BJ (cell line): ENCODE results near the gene ANKRD11. TPM values are rescaled to one million over a fixed set of nuclear protein-coding genes. Genes with fewer than 3 reads are reported as not detected.
A peak's percentile ranks its signal among the peaks of the same experiment; 100 is the strongest.
"Not testable (repeated sequence)": the region's sequence is repeated elsewhere in the genome, so short reads cannot be mapped to it uniquely, and the experiment has no call there.

Experiments
- CTCF ChIA-PET: fragments of 350-600 bp; formaldehyde crosslinking; extraction: SDS; loops from one replicate; lab custom pipeline; 2021; ENCODE audit warnings: antibody characterized with exemption, inconsistent platforms; lab: Yijun Ruan, JAX
- POLR2A ChIA-PET: fragments of 300-600 bp; sonication (Branson Sonifier 250); formaldehyde crosslinking; extraction: SDS; loops from one replicate; lab custom pipeline; 2021; ENCODE audit warnings: antibody characterized with exemption; lab: Charles Lee
- DNase-seq: peaks from one replicate; pipeline ENCODE4 v3.0.0-alpha.2; 2011; ENCODE audit warnings: low read depth
- H3K27me3 ChIP-seq: 2 replicates; pipeline ENCODE4 v1.6.0; 2011; ENCODE audit warnings: low read length; ENCODE audit not compliant: control insufficient read depth, insufficient read depth
- H3K36me3 ChIP-seq: 2 replicates; pipeline ENCODE4 v1.5.1; 2011; ENCODE audit warnings: low read length; ENCODE audit not compliant: control insufficient read depth, insufficient read depth
- H3K4me3 ChIP-seq: 2 replicates; pipeline ENCODE4 v1.5.1; 2011; ENCODE audit warnings: low read depth, mild to moderate bottlenecking, control low read depth, low read length
- CTCF ChIP-seq: IDR thresholded peaks from 2 replicates; pipeline ENCODE4 v1.5.1; 2011; ENCODE audit warnings: low read depth, mild to moderate bottlenecking, control low read depth, inconsistent platforms, low read length, moderate library complexity; ENCODE audit not compliant: insufficient read depth
- polyA plus RNA-seq: library from polyadenylated mRNA; depleted of rRNA; stranded (reverse); fragments of >200 nt; gene quantifications from 2 replicates; pipeline ENCODE4 v1.2.3, GENCODE V29; 2011

The ANKRD11 gene
- polyA plus RNA-seq, 1 experiment: 61.8 TPM

- CTCF ChIA-PET: no interaction called here
- POLR2A ChIA-PET: no interaction called here
- TF ChIP-seq CTCF: no peak
These were observed 33.9 kb downstream of the ANKRD11 start for GRCh38 chr16:89456419-89456959.

GRCh38 chr16:89455692-89456091, 34.7 kb downstream of the ANKRD11 start:
- POLR2A ChIA-PET: no interaction called here
- H3K36me3 ChIP-seq: peaks cover 1% of the 10 kb centered on the region; the same call in 1 of the 2 replicates
- H3K4me3 ChIP-seq: no peak overlapping the region
- no peak for TF ChIP-seq CTCF
- no peaks in the 10 kb centered on the region for H3K27me3 ChIP-seq
- CTCF ChIA-PET: interaction anchor here (0.8 kb wide), 1 partner anchor 9 kb away, joined by 3 read pairs; no protein-coding TSS in a partner anchor
- no peak for DNase-seq

More at GRCh38 chr16:89456419-89456959, 33.9 kb downstream of the ANKRD11 start:
- no peak for DNase-seq
- H3K36me3 ChIP-seq: peaks cover 1% of the 10 kb centered on the region; the same call in 1 of the 2 replicates
- no peak overlapping the region for H3K4me3 ChIP-seq
- no peaks in the 10 kb centered on the region for H3K27me3 ChIP-seq

GRCh38 chr16:89455178-89455577, 35.2 kb downstream of the ANKRD11 start:
- Histone ChIP-seq H3K27me3 (no peaks in the 10 kb centered on the region), H3K4me3 (no peak overlapping the region), H3K36me3 (peaks cover 1% of the 10 kb centered on the region; the same call in 1 of the 2 replicates)
- ChIA-PET POLR2A (no interaction called here), CTCF (interaction anchor here (0.8 kb wide), 1 partner anchor 10 kb away, joined by 3 read pairs; no protein-coding TSS in a partner anchor)
- no peak for DNase-seq
- TF ChIP-seq CTCF: no peak

GRCh38 chr16:89454378-89455125, 35.8 kb downstream of the ANKRD11 start:
- POLR2A ChIA-PET, DNase-seq: not testable (repeated sequence)
- CTCF ChIA-PET: interaction anchor here (0.8 kb wide), 1 partner anchor 11 kb away, joined by 3 read pairs; no protein-coding TSS in a partner anchor

DNA sequence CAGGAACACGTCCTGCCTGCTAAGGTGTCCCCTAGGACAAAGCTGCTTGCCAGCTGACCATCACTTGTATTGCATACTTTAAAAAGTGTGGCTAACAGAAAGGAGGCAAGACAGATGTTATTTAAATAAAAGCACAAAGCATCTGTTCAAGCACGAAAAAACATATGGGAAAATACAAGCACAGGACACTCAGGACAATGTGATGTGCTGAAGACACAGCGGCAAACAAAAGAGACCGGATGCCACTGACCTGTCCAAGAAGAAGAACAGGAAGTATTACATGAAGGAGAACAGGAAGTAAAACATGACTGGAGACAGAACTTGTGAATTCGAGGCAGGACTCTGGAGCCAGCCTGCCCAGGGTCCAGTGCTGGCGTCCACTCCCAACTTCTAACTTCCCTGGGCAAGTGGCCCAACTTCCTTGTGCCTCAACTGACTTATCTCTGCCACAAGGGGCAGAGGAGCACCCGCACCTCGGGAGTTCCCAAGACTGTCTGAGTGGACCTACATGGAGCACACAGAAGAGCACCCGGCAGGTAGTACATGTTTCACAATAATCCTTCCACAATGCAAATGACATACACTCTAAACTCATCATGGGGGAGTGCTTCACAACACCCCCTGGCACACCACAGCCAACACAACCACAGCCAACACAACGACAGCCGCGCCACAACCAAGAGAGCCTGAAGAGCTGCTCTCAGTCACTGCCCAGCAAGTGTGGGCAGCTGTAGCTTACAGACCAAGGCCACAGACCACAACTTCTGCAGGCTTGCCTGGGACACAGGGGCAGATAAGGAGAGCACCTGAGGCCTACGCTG, 36.6 kb downstream of the ANKRD11 start:
- CTCF ChIA-PET: no interaction called here
- peak; percentile 39 for TF ChIP-seq CTCF
- Histone ChIP-seq H3K4me3 (no peak overlapping the region), H3K27me3 (no peaks in the 10 kb centered on the region), H3K36me3 (peaks cover 1% of the 10 kb centered on the region; the same call in 1 of the 2 replicates)
- POLR2A ChIA-PET: no interaction called here
- no peak for DNase-seq

More at GRCh38 chr16:89454378-89455125, 35.8 kb downstream of the ANKRD11 start:
- not testable (repeated sequence) for H3K27me3 ChIP-seq, H3K4me3 ChIP-seq, H3K36me3 ChIP-seq
